ENCODE results near the gene MYG1.

MYG1 gene

DNA sequence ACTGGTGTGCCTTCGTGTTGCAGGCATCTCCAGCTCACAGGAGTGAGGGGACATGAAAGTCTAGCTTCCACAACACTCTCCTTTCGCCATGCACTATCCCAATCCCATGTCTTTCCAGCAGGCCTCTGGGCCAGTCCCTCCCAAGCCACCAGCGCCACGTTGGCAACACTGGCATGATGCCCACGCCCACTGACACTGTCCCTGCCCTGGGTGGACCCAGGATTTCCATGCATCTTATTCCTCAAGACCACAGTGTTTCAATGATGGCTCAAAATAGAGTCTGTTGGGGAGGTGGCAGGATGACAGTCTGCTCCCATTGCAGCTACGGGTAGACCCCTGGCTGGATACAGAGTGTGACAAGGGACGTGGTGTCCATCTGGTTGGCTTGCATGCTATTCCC lies 34.4 kb downstream of the MYG1 start:
- Histone ChIP-seq H3K14ac (ENCODE audit: low read length) (no peak overlapping the region), H3K18ac (ENCODE audit: low read length) (no peak overlapping the region), H2BK12ac (ENCODE audit: low read length) (no peak overlapping the region), H2AFZ (ENCODE audit: insufficient read depth, low read length, poor library complexity) (no peak overlapping the region), H3K27ac (ENCODE audit: low read depth, low read length) (no peak overlapping the region), H3K36me3 (ENCODE audit: control insufficient read depth in 1 of 2, insufficient read depth in 2 of 2, low read length in 2 of 2) (no peaks in the 10 kb centered on the region), H3K4ac (ENCODE audit: low read depth, low read length) (no peak overlapping the region), H4K12ac (ENCODE audit: low read depth, low read length) (no peak overlapping the region), H2BK120ac (ENCODE audit: insufficient read depth, low read length, poor library complexity) (no peak overlapping the region), H4K8ac (ENCODE audit: low read depth, low read length) (no peak overlapping the region), H3K9me3 (ENCODE audit: insufficient read depth, low read depth, low read length) (no peaks in the 10 kb centered on the region), H3K4me2 (ENCODE audit: low read length) (no peak overlapping the region), H3K23ac (ENCODE audit: low read length) (no peak overlapping the region), H3K4me1 (ENCODE audit: control insufficient read depth in 1 of 2, insufficient read depth in 2 of 2, low read length in 2 of 2) (peaks cover 0 to 5% of the 10 kb centered on the region in 2 experiments), H3K4me3 (ENCODE audit: low read depth, low read length) (no peak overlapping the region), H3K79me2 (ENCODE audit: control insufficient read depth, insufficient read depth, low read length, poor library complexity) (no peaks in the 10 kb centered on the region), H3K79me1 (ENCODE audit: low read length) (no peaks in the 10 kb centered on the region), H4K91ac (ENCODE audit: low read depth, low read length) (no peak overlapping the region), H2AK5ac (ENCODE audit: low read length) (no peak overlapping the region), H3K9ac (ENCODE audit: low read length) (no peak overlapping the region), H3K27me3 (ENCODE audit: insufficient read depth, low read length) (no peaks in the 10 kb centered on the region), H2BK5ac (ENCODE audit: low read depth, low read length, poor library complexity) (no peak overlapping the region)
- WGBS (ENCODE audit: extremely low coverage, insufficient coverage, insufficient read length), result no CpG with 5 or more reads among the region's 7 CpGs
- no peak for DNase-seq

DNA sequence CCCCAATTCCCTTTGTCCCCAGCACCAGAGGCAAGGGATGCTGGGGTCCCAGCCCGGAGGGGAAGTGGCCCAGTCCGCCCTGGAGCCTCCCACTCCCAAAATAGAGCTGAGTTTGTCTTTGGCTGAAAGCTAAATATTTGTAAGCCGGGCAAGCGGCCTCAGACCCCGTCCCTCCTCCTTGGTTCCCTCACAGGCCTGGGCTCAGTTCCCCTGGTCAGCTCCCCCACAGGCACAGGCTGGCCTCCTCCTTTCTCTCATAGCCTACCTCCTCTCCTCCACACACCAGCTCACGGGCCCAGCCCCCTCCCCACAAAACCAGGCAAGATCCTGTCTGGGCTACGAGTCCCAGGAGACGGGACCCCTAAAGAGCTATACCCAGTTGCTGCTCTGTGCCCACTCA lies 35.3 kb downstream of the MYG1 start:
- H3K14ac ChIP-seq (ENCODE audit: low read length), result no peak overlapping the region
- H4K12ac ChIP-seq (ENCODE audit: low read depth, low read length), result no peak overlapping the region
- no peak overlapping the region for H2BK120ac ChIP-seq (ENCODE audit: insufficient read depth, low read length, poor library complexity)
- H3K9ac ChIP-seq (ENCODE audit: low read length), result no peak overlapping the region
- no peak overlapping the region for H2BK12ac ChIP-seq (ENCODE audit: low read length)
- H3K9me3 ChIP-seq (ENCODE audit: insufficient read depth, low read depth, low read length), result no peaks in the 10 kb centered on the region
- no peak overlapping the region for H4K91ac ChIP-seq (ENCODE audit: low read depth, low read length)
- no peaks in the 10 kb centered on the region for H3K79me2 ChIP-seq (ENCODE audit: control insufficient read depth, insufficient read depth, low read length, poor library complexity)
- no peak overlapping the region for H3K4me2 ChIP-seq (ENCODE audit: low read length)
- no peak overlapping the region for H2AFZ ChIP-seq (ENCODE audit: insufficient read depth, low read length, poor library complexity)
- no peak overlapping the region for H3K4me3 ChIP-seq (ENCODE audit: low read depth, low read length)
- no peaks in the 10 kb centered on the region for H3K27me3 ChIP-seq (ENCODE audit: insufficient read depth, low read length)
- H3K23ac ChIP-seq (ENCODE audit: low read length), result no peak overlapping the region
- no peaks in the 10 kb centered on the region for H3K36me3 ChIP-seq (ENCODE audit: control insufficient read depth in 1 of 2, insufficient read depth in 2 of 2, low read length in 2 of 2)
- H3K18ac ChIP-seq (ENCODE audit: low read length), result no peak overlapping the region
- H3K27ac ChIP-seq (ENCODE audit: low read depth, low read length), result no peak overlapping the region
- no peak overlapping the region for H4K8ac ChIP-seq (ENCODE audit: low read depth, low read length)
- H2BK5ac ChIP-seq (ENCODE audit: low read depth, low read length, poor library complexity), result no peak overlapping the region
- no CpG with 5 or more reads among the region's 8 CpGs for WGBS (ENCODE audit: extremely low coverage, insufficient coverage, insufficient read length)
- DNase-seq, result no peak
- no peak overlapping the region for H3K4ac ChIP-seq (ENCODE audit: low read depth, low read length)
- H3K4me1 ChIP-seq (ENCODE audit: control insufficient read depth in 1 of 2, insufficient read depth in 2 of 2, low read length in 2 of 2), result peaks cover 0 to 5% of the 10 kb centered on the region in 2 experiments
- H3K79me1 ChIP-seq (ENCODE audit: low read length), result no peaks in the 10 kb centered on the region
- no peak overlapping the region for H2AK5ac ChIP-seq (ENCODE audit: low read length)

DNA sequence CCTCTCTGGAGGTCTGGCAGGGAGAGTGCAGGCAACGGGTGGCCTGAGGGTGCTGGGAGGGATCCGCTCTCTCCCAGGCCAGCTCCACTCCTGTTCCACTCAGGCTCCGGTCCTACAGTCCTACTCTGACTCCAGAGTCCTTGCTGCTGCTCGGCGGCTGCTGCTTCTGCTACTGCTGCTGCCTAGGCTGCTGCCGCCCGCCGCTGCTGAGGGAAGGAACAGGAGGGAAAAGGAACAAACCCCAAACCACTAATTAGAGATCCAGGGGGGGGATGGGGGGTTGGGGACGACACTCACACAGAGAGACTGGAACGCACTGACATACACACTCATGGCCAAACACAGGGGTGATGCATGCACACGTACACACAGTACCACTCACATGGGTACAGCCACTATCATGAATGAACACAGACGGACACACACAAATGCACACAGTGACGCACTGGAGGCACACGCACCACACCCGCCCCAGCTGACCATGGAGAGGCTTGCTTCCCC lies 36.7 kb downstream of the MYG1 start, which contains the start of gene SP7:
SP7 (minus strand) TSS at position 174 of the 501 bp plus-strand sequence. CDS start 708 bp downstream, outside the sequence.
- no peak within 1 kb of the TSS for H4K8ac ChIP-seq (ENCODE audit: low read depth, low read length)
- H3K79me1 ChIP-seq (ENCODE audit: low read length), result no peaks in the 10 kb centered on the region
- H3K23ac ChIP-seq (ENCODE audit: low read length), result no peak within 1 kb of the TSS
- H3K14ac ChIP-seq (ENCODE audit: low read length), result no peak within 1 kb of the TSS
- DNase-seq, result no peak
- H3K36me3 ChIP-seq (ENCODE audit: control insufficient read depth in 1 of 2, insufficient read depth in 2 of 2, low read length in 2 of 2), result no peaks in the 10 kb centered on the region
- no peak within 1 kb of the TSS for H3K9ac ChIP-seq (ENCODE audit: low read length)
- H3K79me2 ChIP-seq (ENCODE audit: control insufficient read depth, insufficient read depth, low read length, poor library complexity), result no peaks in the 10 kb centered on the region
- H3K9me3 ChIP-seq (ENCODE audit: insufficient read depth, low read depth, low read length), result no peaks in the 10 kb centered on the region
- H4K91ac ChIP-seq (ENCODE audit: low read depth, low read length), result no peak within 1 kb of the TSS
- peak within 1 kb of the TSS; percentile 37 for H3K4me3 ChIP-seq (ENCODE audit: low read depth, low read length)
- H3K27me3 ChIP-seq (ENCODE audit: insufficient read depth, low read length), result no peaks in the 10 kb centered on the region
- H4K12ac ChIP-seq (ENCODE audit: low read depth, low read length), result no peak within 1 kb of the TSS
- WGBS (ENCODE audit: extremely low coverage, insufficient coverage, insufficient read length), result no CpG with 5 or more reads among the region's 15 CpGs
- H3K4me1 ChIP-seq (ENCODE audit: control insufficient read depth in 1 of 2, insufficient read depth in 2 of 2, low read length in 2 of 2), result peaks cover 0 to 5% of the 10 kb centered on the region in 2 experiments
- H2BK120ac ChIP-seq (ENCODE audit: insufficient read depth, low read length, poor library complexity), result no peak within 1 kb of the TSS
- no peak within 1 kb of the TSS for H3K4ac ChIP-seq (ENCODE audit: low read depth, low read length)
- no peak within 1 kb of the TSS for H2BK5ac ChIP-seq (ENCODE audit: low read depth, low read length, poor library complexity)
- no peak within 1 kb of the TSS for H3K18ac ChIP-seq (ENCODE audit: low read length)
- no peak within 1 kb of the TSS for H2AFZ ChIP-seq (ENCODE audit: insufficient read depth, low read length, poor library complexity)
- H3K4me2 ChIP-seq (ENCODE audit: low read length), result no peak within 1 kb of the TSS
- no peak within 1 kb of the TSS for H3K27ac ChIP-seq (ENCODE audit: low read depth, low read length)
- no peak within 1 kb of the TSS for H2AK5ac ChIP-seq (ENCODE audit: low read length)
- no peak within 1 kb of the TSS for H2BK12ac ChIP-seq (ENCODE audit: low read length)

DNA sequence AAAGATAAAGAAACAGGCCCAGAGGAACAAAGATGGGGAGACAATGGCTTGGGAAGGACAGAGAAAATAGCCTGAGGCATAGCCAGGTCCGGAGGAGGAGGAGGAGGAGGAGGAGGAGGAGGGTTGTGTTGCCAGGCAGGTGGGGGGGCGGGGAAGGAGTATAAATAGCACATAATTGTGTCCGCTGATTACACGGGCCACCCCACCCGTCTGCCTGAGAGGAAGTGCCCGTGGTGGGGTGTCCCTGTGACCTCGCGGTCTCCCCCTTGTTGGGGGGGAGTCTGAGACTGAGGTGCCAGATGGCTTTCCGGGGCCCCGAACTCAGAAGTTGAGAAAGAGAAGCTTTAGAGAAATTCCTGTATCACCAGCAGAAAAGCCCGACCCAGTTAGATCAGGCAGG lies 38.5 kb downstream of the MYG1 start:
- WGBS (ENCODE audit: extremely low coverage, insufficient coverage, insufficient read length), result no CpG with 5 or more reads among the region's 11 CpGs
- H3K9ac ChIP-seq (ENCODE audit: low read length), result no peak overlapping the region

More for the DNA sequence above, 38.5 kb downstream of the MYG1 start:
- Histone ChIP-seq H3K79me2 (ENCODE audit: control insufficient read depth, insufficient read depth, low read length, poor library complexity) (no peaks in the 10 kb centered on the region), H4K12ac (ENCODE audit: low read depth, low read length) (no peak overlapping the region), H3K4me1 (ENCODE audit: control insufficient read depth in 1 of 2, insufficient read depth in 2 of 2, low read length in 2 of 2) (peaks cover 0 to 5% of the 10 kb centered on the region in 2 experiments), H2BK12ac (ENCODE audit: low read length) (no peak overlapping the region), H2AFZ (ENCODE audit: insufficient read depth, low read length, poor library complexity) (no peak overlapping the region), H2BK5ac (ENCODE audit: low read depth, low read length, poor library complexity) (no peak overlapping the region), H3K27ac (ENCODE audit: low read depth, low read length) (no peak overlapping the region), H3K4me2 (ENCODE audit: low read length) (no peak overlapping the region), H3K14ac (ENCODE audit: low read length) (no peak overlapping the region), H4K8ac (ENCODE audit: low read depth, low read length) (no peak overlapping the region), H3K27me3 (ENCODE audit: insufficient read depth, low read length) (no peaks in the 10 kb centered on the region), H2BK120ac (ENCODE audit: insufficient read depth, low read length, poor library complexity) (no peak overlapping the region), H4K91ac (ENCODE audit: low read depth, low read length) (no peak overlapping the region), H3K4me3 (ENCODE audit: low read depth, low read length) (no peak overlapping the region), H2AK5ac (ENCODE audit: low read length) (no peak overlapping the region), H3K79me1 (ENCODE audit: low read length) (no peaks in the 10 kb centered on the region), H3K18ac (ENCODE audit: low read length) (no peak overlapping the region), H3K36me3 (ENCODE audit: control insufficient read depth in 1 of 2, insufficient read depth in 2 of 2, low read length in 2 of 2) (no peaks in the 10 kb centered on the region), H3K4ac (ENCODE audit: low read depth, low read length) (no peak overlapping the region), H3K9me3 (ENCODE audit: insufficient read depth, low read depth, low read length) (no peaks in the 10 kb centered on the region), H3K23ac (ENCODE audit: low read length) (no peak overlapping the region)
- DNase-seq, result no peak
